ENCODE data around the gene GNAS. TPM values are rescaled to one million over a fixed set of nuclear protein-coding genes. Genes with fewer than 3 reads are reported as not detected.

Gene GNAS
- total RNA-seq, 2 donors from 2014 or later, result 462 to 623 TPM

GRCh38 chr20:58956078-58956477, 103.6 kb downstream of the GNAS start:
- TF ChIP-seq, protein P1, sequence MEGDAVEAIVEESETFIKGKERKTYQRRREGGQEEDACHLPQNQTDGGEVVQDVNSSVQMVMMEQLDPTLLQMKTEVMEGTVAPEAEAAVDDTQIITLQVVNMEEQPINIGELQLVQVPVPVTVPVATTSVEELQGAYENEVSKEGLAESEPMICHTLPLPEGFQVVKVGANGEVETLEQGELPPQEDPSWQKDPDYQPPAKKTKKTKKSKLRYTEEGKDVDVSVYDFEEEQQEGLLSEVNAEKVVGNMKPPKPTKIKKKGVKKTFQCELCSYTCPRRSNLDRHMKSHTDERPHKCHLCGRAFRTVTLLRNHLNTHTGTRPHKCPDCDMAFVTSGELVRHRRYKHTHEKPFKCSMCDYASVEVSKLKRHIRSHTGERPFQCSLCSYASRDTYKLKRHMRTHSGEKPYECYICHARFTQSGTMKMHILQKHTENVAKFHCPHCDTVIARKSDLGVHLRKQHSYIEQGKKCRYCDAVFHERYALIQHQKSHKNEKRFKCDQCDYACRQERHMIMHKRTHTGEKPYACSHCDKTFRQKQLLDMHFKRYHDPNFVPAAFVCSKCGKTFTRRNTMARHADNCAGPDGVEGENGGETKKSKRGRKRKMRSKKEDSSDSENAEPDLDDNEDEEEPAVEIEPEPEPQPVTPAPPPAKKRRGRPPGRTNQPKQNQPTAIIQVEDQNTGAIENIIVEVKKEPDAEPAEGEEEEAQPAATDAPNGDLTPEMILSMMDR (IDR thresholded peaks at IDR 0.05), result no peak
- TF ChIP-seq POLR2A (IDR thresholded peaks at IDR 0.05), result no peak
- WGBS, 2 donors, result 78 to 81% methylated on average over 8 of the region's 8 CpGs
- ATAC-seq (no peak), DNase-seq (no peak)
- intact Hi-C loops (cut with DNase I), result no loop called here
- Histone ChIP-seq H3K27me3 (no peaks in the 10 kb centered on the region), H3K36me3 (replicated peaks in 1 of 2; ENCODE audit: insufficient read depth in 1 of 2, low read depth in 2 of 2) (no peaks in the 10 kb centered on the region), H3K27ac (no peak overlapping the region), H3K9me3 (no peaks in the 10 kb centered on the region), H3K4me1 (no peaks in the 10 kb centered on the region), H3K4me3 (no peak overlapping the region)

DNA sequence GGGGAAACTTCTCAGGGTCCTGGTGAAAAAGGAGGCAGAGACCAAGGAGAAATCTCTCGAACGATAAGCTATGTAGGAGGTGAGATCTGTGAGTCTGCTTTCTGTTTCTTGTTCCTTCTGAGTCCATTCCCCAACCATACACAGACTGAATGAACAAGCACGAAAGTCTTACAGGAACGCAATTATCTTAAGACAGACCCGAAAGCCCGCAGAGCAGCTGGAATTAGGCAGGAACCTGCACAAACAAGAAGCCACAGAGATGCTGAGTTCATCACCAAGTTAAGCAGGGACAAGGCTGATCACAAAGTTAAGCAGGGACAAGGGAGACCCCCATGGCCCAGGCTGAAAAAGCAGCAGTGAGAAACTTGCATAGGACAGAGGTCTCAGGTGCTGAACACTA, 107.1 kb downstream of the GNAS start:
- no peaks in the 10 kb centered on the region for H3K4me1 ChIP-seq
- H3K27ac ChIP-seq, result no peak overlapping the region
- intact Hi-C loops (cut with DNase I), result no loop called here
- no peak for ATAC-seq
- no peak overlapping the region for H3K4me3 ChIP-seq
- DNase-seq, result no peak
- TF ChIP-seq, protein P1 (IDR thresholded peaks at IDR 0.05), result no peak
- no peak for TF ChIP-seq POLR2A (IDR thresholded peaks at IDR 0.05)
- H3K9me3 ChIP-seq, result no peaks in the 10 kb centered on the region
- no peaks in the 10 kb centered on the region for H3K36me3 ChIP-seq (replicated peaks in 1 of 2; ENCODE audit: insufficient read depth in 1 of 2, low read depth in 2 of 2)
- 74 to 75% methylated on average over 6 of the region's 6 CpGs for WGBS, 2 donors
- H3K27me3 ChIP-seq, result no peaks in the 10 kb centered on the region

MicroRNAs encoded within 50 kb of the gene (microRNA counts, 767-probe panel; counts per million panel counts)
- 0 to 736 counts per million in 2 donors for microRNA hsa-miR-296-3p
- microRNA hsa-miR-296-5p, result 1,473 to 2,641 counts per million in 2 donors
- 0 to 736 counts per million in 2 donors for microRNA hsa-miR-298

Small RNA genes within 50 kb of the gene (microRNA-seq; reads per million reads assigned to microRNA genes)
- gene MIR298 (ENCODE audit: borderline number of aligned reads in 2 of 2, borderline replicate concordance in 2 of 2), result 0 reads per million in 2 donors

Small RNA genes within 50 kb of the gene (small RNA-seq; reads per million reads assigned to genes)
- gene MIR298 (not detected), gene RF02127 (not detected), gene RF02128 (not detected), gene RF02130 (not detected), gene RF02131 (not detected)

Other genes starting within 250 kb of the GNAS start
- gene STX16, start 201.4 kb upstream of the GNAS start, total RNA-seq, result 10 to 100 TPM; 55.0 to 69.5 TPM
- 10 to 100 TPM; 31.4 to 38.2 TPM for gene NPEPL1, start 159.9 kb upstream of the GNAS start, total RNA-seq
- gene GNAS-AS1, start 1.8 kb upstream of the GNAS start, total RNA-seq, result 1 to 10 TPM; 1.0 to 3.0 TPM
- gene NELFCD, start 128.5 kb downstream of the GNAS start, total RNA-seq, result 10 to 100 TPM; 35.9 to 45.9 TPM
- gene CTSZ, start 154.5 kb downstream of the GNAS start, total RNA-seq, result 10 to 100 TPM; 54.1 to 89.8 TPM
- not detected for gene TUBB1, start 166.7 kb downstream of the GNAS start, total RNA-seq
- 10 to 100 TPM; 16.2 to 16.6 TPM for gene ATP5F1E, start 179.6 kb downstream of the GNAS start, total RNA-seq
- 10 to 100 TPM; 20.8 to 29.3 TPM for gene PRELID3B, start 190.1 kb downstream of the GNAS start, total RNA-seq